ENCODE data around the gene TNK2.

DNA sequence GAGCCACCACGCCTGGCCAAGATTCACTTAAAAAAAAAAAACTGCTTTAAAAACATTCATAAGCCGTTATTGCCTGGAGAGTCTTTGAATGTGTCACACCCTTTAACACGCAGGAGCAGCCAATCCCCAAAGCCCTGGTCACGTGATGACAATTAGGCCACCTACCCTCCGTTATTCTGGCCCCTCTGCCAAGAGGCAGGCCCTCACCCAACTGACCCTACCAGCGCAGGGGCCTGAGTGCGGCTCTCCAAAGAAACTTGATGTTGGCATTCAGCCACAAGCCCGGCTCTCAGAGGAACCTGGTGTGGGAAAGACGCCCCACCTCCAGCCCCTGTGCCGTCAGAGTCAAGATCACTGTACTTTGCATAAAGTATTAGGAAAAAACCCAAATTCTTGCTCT, 85.1 kb downstream of the TNK2 start:
- TF ChIP-seq, protein P1, sequence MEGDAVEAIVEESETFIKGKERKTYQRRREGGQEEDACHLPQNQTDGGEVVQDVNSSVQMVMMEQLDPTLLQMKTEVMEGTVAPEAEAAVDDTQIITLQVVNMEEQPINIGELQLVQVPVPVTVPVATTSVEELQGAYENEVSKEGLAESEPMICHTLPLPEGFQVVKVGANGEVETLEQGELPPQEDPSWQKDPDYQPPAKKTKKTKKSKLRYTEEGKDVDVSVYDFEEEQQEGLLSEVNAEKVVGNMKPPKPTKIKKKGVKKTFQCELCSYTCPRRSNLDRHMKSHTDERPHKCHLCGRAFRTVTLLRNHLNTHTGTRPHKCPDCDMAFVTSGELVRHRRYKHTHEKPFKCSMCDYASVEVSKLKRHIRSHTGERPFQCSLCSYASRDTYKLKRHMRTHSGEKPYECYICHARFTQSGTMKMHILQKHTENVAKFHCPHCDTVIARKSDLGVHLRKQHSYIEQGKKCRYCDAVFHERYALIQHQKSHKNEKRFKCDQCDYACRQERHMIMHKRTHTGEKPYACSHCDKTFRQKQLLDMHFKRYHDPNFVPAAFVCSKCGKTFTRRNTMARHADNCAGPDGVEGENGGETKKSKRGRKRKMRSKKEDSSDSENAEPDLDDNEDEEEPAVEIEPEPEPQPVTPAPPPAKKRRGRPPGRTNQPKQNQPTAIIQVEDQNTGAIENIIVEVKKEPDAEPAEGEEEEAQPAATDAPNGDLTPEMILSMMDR (IDR thresholded peaks at IDR 0.05): no peak
- no peak for TF ChIP-seq POLR2AphosphoS5 (IDR thresholded peaks at IDR 0.05; ENCODE audit: low read depth, low read length)
- no peak for TF ChIP-seq SIN3A (IDR thresholded peaks at IDR 0.05; ENCODE audit: borderline replicate concordance, insufficient read depth, low read depth, low read length)
- TF ChIP-seq, protein P2, sequence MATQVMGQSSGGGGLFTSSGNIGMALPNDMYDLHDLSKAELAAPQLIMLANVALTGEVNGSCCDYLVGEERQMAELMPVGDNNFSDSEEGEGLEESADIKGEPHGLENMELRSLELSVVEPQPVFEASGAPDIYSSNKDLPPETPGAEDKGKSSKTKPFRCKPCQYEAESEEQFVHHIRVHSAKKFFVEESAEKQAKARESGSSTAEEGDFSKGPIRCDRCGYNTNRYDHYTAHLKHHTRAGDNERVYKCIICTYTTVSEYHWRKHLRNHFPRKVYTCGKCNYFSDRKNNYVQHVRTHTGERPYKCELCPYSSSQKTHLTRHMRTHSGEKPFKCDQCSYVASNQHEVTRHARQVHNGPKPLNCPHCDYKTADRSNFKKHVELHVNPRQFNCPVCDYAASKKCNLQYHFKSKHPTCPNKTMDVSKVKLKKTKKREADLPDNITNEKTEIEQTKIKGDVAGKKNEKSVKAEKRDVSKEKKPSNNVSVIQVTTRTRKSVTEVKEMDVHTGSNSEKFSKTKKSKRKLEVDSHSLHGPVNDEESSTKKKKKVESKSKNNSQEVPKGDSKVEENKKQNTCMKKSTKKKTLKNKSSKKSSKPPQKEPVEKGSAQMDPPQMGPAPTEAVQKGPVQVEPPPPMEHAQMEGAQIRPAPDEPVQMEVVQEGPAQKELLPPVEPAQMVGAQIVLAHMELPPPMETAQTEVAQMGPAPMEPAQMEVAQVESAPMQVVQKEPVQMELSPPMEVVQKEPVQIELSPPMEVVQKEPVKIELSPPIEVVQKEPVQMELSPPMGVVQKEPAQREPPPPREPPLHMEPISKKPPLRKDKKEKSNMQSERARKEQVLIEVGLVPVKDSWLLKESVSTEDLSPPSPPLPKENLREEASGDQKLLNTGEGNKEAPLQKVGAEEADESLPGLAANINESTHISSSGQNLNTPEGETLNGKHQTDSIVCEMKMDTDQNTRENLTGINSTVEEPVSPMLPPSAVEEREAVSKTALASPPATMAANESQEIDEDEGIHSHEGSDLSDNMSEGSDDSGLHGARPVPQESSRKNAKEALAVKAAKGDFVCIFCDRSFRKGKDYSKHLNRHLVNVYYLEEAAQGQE (IDR thresholded peaks at IDR 0.05; ENCODE audit: insufficient read depth in 1 of 2, low read depth in 2 of 2, low read length in 1 of 2): no peak
- TF ChIP-seq TCF7L2 (IDR thresholded peaks at IDR 0.05; ENCODE audit: low read depth, low read length): no peak

All from Panc1 (cell line).